Left renal pelvis (tissue), 4 donors: ENCODE data around the gene TFAP2A. TPM values are rescaled to one million over a fixed set of nuclear protein-coding genes. Genes with fewer than 3 reads are reported as not detected.

Source experiments
- DNase-seq, 4 donors: peaks; one replicate each; pipeline ENCODE4 v3.0.0-alpha.2; 2013; ENCODE audit warnings: low read depth in 4 of 4, low spot score in 3 of 4
- polyA plus RNA-seq, 4 donors: library from polyadenylated mRNA; unstranded; fragments of 120-200 nt; gene quantifications; one replicate each; pipeline ENCODE4 v1.2.1, GENCODE V29; 2013; ENCODE audit not compliant: insufficient read length in 4 of 4

The TFAP2A gene
- polyA plus RNA-seq, 4 donors, result 0.85 to 42.6 (median 28.9) TPM

DNA sequence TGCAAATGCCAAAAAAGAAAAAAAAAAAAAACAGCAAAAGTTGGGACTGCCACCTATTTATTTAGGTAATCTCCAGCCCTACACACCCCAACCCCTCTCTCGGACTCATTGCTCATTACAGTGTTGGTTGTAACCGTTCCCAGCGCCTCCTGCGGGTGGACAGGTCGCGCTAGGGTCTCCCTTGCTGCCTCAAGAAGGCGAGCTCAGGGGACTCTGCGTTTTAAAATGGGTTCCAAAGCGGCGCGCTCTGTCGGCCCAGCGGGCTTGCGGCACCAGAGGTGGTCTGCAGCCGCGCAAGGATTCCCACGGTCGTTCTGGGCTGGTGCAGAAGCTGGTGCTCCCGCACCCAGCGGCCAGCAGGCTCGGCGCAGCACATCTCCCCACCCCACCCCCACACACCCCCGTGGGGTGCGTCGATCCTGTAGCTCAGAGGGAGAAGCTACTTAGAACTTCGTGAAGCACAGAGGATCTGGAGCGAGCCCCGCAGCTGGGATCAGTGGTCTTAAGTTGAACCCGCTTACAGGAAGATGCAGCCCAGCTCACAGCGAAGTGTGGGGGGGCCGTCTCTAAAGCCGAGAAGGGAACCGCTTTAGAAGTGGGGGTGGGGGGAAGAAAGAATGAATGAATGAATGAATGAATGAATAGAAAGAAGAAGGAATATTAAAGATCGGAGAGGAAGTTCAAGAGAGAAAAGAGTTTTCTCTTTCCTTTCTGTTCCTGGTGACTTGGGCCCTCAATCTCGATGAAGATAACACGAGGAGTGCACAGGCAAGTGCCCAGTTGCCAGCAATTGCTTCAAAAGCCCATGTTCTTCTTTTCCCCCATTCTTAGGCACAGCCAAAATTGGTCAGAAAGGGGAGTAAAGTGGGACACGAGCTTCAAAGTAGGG, 780 bp downstream of the TFAP2A start:
- no peak for DNase-seq

DNA sequence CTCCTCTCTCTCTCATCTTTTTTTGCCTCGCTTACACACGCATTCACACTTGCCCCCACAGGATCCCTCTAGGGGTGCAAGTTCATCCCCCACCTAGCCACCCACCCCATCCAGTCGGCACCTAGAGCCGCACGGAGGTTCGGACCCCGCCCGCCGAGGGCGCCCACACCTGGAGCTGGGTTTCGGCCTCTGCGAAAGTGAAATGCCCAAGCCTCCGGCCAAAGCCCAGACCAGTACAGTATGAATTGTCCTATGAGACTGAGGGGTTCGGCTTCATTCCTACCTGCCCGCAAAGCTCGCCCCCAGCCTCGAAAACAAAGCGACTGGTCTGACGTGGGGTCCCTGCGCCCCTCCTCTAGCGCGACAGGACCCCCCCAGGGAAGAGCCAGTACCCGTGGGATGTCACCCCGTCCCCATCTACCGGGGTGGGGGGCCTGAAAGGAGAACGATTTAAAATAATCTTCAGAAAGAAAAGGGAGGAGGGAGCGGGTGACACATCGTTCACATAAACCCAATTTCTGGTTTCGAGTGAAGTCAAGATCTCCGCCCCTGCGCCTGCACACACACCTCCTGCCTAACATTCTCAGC, 1.5 kb downstream of the TFAP2A start:
- no peak for DNase-seq

DNA sequence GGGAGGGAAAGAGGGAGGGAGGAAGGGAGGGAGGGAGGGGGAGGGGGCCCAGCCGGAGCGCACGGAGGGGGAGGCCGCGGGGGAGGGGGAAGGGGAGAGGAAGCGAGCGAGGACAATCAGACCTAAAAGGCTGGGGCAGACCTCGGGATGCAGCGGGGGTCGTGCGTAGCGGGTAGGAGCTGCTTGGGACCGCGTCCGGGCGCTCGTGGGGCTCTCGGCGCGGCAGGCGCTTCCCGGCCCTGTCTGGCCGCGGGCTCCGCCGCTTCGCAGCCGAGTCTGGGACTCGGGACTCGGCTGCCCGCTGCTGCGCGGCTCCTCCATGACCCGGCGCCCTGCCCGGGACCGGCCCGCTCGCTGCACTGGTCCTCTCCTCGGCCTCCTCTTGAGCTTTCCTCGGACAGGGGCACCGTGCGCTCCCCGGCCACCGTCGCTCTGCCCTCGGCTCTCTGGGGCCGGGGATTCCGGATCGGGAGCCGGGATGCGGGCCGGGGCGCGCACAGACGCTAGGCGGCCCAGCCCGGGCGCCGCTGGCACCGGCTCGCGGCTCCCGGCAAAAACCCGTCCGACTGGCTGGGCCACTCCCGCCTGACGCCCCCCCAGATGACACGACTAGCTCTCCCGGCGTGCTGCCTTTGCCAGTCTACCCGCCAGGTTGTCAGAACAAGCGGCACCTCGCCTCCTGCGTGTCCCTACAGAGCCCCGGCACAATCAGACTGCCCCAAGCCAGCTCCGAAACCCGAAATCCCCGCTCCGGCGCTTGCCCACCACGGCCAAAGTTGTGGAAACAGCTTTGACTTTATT, 2.2 kb downstream of the TFAP2A start:
- no peak for DNase-seq

DNA sequence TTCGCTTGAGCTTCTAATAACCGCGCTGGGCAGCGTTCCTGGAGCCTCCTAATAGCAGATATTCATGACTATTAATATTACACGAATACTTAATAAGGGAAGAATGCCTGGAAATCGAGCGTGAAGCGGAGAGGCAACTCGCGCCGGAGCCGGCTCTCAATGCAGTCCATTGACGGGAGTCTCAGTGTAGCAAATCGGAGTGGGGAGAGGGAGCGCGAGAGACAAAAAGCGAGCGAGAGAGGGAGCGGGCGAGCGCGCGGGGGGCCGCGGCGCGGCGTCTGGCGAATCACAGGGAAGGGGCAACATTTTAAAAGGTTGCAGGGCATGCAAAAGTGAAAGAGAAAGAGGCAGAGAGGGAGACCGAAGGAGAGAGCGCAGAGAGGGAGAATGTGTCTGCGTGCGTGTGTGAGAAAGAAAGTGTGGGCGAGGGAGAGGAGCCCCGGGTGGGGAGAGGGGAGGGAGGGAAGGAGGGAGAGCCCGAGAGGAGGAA, 2.9 kb downstream of the TFAP2A start:
- DNase-seq, result no peak

DNA sequence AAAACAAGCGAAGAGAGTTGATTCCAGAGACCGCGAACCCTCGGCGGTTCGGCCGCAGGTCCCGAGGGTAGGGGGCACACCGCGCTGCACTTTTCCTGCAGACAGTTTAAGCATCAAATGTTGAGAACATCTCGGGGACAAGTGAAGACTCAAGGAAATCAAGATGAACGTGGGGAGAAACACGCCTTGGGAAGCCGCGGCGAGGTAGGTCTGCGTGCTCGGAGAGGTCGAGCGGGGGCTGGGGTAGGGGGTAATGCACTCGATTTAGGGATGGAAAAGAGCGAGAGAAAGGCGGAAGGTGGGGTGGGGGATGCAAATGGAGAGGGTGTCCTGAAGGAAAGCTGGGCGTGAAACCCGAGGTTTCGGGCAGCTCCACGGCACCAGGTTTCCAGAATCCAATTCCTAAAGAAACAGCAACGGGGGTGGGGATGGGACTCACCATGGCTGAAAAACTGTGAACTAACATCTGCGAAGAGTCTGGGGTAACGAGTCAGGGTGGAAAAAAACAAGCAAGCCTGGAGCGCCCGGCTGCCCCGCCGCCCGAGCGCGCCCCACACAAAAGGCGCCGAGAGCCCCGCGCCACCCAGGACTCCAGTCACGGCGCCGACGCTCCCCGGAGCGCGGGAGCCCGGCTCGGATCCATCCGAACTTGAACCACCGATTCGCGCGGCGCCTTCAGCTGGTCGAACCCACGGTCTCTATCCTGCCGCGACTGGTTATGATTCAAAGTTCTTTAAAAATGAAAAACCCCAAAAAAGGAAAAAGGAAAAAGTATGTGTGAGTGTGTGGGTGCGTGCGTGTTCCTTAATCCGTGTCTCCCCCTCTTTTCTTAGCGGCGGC, 3.5 kb downstream of the TFAP2A start:
- DNase-seq, result no peak

DNA sequence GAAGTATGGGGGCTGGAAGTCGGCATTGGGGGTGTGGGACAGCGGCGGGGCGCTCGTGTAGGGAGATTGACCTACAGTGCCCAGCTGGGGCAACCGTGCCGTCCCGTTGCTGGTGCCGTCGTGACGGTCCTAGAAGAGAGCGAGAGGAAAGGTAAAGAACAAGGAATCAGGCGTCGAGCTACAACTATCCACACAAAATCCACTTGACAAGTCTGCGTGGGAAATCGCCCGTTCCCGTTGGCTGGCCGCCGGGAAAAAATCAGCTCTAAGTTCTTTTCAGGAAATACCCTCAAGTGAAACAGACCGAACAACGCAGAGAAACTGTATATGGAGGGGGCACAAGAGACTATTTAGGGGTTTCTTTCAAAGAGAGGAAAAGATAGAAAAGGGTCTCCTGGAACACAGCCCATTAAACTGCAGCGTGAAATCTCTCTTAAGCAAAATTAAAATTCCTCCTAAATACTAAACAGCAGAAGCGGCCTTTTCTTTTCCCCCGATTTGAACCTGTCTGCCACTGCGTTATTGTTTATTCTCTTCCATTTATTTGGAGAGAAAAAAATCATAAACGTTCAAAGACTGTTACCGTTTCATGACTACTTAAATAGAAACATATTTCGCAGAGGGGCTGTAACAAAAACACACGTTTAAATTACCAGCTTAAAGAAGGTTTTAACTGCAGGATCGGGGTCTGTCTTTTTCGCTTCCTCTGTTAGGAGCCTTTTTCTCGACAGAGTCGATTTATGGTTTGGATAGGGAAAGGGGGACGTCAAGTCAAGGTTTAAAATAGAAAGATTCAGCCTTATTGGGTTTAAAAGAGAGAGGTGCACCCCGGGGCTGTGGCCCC, 4.4 kb downstream of the TFAP2A start:
- DNase-seq, result no peak

DNA sequence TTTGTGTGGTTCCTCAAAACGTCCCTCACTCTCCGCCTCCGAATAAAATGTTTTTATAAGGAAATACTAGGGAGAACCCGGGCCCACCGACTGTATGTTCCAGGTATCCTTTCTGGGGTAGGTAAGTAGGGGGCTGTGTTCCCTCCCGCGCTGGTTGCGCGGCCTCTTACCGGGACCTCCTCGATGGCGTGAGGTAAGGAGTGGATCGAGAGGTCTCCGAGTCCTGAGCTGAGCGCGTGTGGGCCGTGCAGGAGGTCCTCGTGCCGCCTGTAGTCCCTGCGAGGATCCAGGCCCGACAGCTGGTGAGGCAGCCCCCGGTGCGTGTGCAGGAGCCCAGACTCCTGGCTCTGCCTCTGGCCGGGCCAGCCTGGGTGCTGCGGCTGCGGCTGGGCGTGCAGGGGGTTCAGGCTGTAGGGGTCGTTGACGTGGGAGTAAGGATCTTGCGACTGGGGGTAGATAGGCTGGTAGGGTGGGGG, 5.1 kb downstream of the TFAP2A start:
- no peak for DNase-seq

DNA sequence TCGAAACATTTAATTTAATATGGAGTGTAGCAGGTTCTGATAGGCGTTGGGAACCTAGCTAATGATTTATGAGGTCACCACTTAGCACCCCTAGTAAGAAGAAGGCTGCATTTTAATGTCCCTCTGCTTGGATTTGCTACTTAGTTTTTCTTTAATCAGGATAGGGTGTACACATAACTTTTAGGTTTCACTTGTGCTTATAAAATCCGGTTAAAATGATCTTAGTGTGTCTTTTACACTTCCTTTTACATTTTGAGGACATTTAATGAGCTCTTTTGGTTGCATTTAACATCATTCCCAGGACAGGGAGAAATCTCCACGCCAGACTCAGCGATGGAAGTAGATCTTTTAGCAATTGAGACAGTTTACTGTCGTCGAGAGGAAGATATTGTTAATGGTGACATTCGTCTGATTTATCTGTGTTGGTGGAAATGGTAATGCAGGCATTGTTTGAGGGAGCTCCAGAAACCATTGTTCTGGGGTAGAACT, 5.6 kb downstream of the TFAP2A start:
- DNase-seq, result no peak

DNA sequence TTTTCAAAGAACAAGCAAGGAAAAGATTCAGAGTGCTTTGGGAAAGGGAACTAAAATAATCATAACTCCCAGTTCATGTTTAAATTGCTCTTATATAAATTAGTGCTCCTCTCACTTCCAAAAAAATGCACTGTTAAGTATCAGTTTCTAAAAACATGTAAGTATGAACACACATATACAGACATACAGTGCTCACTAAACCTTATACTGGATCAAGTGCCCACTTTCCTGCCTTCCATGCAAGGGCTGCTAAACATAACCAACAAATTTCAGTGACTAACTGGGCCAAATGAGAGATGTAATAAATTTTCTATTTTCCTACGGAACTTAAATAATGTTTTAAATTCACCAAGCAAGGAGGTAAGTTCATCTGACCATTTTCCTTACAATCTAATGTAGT, 6.4 kb downstream of the TFAP2A start:
- DNase-seq, result no peak

DNA sequence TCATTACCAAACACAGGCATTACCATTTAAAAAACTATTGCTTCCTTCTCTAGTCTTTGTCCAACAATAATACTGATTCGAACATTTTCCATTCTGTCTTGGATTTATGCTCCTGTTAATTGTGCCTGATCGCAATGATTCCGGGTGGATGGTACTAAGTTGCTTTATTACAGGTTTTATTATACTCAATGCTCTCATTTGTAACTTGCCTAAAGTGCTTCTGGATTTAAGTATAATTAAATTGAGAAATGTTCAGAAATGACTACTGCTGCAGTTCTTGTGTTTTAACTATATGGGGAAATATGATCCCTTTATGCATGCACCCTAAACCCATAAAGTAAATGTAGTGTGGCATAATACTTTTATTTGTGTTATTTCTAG, 7.2 kb downstream of the TFAP2A start:
- no peak for DNase-seq

DNA sequence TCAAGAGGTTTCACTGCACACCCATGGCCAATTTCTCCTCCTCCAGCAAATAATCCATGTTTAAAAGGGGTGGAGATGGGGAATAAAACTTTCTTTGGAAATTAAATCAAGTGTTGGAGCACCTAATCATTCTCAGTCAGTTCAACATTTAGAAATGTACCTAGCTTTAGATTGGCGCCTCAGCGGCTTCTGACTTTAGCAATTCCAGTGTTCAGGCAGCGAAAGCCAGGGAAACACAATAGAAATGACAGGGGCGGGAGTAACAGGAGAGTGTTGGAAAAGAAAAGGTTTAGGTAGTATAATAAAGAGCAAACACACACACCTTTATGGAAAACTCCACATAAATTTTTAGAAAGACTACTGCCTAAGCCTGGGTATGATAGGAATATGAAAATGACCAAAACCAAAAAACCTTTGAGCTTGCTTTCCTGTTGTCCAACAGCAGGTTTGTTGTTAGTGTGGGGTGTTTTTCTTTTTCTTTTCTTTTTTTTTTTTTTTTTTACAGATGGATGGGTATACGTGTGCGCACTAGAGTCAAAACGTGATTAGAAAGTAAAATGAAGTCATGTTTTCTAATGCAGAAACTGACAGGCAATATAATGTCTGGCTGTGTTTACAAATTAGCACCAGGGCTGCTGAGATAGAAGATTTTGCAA, 7.7 kb downstream of the TFAP2A start:
- no peak for DNase-seq

DNA sequence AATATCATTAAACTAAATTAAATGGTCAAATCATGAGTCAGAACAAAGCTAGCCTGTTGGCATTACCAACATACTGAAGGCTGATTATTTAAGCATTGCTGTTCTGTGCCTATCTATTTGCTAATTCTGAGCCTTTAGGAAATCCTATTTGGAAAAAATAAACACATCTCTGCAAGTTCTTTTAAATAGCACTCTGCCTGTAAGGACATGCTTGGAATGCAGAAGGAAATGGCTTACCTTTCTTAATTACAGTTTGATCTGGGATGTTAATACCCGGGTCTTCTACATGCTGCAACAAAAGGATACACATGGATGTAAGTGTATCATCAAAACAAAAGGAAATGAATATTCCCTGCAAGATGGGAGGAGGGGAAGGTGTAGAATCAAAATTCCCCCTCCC, 8.3 kb downstream of the TFAP2A start:
- DNase-seq, result no peak

DNA sequence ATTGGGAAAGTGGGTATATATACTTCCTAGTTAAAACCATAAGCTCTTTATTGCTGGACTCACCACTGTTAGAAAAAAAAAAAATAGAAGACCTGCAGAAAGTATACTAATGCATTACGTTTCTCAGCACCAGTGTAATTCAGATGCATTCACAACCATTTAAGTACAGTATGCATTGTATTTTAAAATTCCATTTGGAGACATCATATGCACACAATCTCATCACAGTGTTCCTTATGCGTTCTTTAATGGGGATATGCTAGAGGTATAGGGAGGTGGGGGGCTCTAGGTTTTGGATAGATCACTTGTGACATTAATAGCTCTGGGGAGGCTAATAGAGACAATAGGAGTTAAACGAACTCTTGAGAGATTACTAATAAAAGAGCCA, 9.4 kb downstream of the TFAP2A start:
- DNase-seq, result no peak

DNA sequence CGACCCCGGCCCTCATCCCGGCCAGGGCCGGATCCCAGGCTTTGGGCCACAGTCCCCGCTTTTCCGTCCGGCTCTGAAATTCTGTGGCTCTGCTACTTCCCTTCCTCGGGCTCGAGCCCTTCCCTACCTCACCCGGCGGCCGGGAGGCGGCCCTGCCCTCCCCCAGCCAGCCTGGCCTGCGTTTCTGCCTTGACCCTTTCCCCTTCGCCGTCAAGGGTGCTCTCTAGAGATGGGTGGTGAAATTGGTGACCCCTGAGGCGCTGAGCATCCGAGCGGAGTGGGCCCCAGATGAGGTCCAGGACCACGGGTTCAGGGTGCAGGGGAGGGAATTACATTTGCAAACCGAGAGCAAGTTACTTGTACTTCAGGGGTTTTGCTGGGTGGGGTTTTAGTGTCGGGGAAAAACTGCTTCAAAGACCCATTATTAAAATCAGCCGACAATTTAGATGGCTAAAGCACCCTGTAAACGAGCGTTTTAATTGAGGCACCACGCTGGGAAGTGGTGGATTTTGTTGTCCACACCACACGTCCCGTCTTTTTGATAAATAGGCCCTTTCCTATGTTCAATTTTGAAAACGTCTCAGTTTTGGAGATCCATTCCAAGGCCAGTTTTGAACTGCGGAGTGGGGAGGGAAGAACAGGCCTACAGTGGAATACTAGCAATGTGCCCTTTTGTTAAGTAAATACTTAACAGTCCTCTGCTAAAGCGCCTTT, 9.9 kb downstream of the TFAP2A start:
- DNase-seq, result no peak

DNA sequence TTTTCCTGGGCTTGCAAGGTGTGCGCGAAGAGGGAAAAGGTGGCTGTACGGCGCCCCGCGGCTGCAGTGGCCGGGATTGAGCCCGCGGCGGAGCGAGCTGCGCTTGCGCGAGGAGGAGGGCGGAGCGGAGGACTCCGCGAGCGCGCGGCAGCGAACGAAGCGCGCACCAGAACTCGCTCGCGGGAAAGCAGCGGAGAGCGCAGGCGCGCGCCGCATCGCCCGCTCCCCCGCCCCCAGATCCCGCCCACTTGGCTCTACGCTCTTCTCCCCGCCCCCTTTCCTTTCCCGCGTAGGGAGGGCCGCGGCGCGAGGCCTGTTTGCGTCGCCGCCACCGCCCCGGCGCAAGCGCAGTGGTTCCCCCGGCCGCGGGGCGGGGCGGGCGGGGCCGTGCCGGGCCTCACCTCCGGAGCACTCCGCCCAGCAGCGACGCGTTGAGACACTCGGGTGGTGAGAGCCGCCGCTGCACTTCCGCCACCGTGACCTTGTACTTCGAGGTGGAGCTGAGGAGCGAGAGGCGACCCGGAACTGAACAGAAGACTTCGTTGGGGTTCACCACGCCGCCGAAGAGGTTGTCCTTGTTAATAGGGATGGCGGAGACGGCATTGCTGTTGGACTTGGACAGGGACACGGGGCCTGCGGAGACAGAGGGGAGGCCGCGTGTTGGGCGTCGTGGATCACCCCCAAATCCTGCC, 10.6 kb downstream of the TFAP2A start:
- peak; percentile 86 to 90 (median 90) for DNase-seq

DNA sequence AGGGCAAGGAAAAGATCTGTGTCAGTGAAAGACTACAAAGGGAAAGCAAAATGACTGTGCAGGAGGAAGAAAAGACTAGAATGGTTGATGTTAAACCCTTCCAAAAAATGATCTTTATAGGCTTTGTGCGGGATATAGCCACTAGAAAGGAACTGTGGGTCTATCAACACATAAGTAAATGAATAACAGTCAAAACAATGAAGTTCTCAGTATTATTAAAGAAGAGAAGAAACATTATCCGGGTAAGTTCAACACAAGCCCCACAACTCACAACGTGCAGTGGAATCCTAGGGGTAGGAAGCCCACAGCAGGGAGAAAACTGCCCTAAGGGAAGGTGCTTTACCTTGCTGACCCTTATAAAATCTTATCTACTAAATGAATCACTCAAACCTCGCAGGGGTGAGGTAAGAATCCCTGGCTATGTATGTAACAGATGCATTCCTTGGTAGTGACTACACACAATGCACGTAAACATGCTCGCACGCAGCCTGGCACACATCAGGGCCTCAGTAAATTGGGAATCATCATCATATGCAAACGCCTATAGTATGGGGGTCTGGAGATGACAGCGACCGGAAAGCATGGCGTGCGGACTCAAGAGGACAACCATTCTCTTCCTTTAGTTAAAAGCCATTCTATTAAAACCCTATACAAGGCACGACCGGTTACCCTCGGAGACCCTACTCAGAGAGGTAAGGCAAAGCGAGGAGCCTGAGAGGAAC, 11.3 kb downstream of the TFAP2A start:
- no peak for DNase-seq
